Measurements from ENCODE around the gene TBX15.

DNA sequence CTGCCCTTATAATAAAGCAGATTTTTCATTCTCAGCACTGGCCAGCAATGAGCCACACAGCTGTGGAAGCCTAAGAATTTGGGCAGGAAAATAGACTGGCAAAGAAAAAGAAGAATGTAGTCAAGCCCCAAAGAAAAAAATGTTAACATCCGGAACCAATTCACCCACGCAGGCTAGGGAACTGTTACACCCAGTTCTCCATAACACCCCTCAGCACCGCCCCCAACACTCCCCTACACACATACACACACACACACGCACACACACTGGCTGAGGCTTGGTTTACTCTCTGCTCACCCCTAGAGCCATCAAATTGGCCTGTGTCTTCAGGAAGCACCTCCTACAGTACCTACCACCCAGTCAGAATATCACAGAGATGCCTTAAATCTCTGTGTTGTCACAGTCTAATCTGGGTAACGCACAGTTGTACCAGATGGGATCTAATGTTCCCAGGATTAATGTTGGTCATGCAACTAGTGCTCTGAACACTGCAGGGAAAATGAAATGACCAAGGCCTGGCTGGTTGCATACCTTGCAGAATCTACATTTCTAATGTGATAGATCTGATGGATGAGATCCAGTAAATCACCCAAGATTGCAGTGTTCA, 14.5 kb downstream of the TBX15 start:
- no peak for TF ChIP-seq CREB1 (CRISPR knock-in tag; IDR thresholded peaks at IDR 0.05; ENCODE audit: low read depth)
- TF ChIP-seq, protein P1, sequence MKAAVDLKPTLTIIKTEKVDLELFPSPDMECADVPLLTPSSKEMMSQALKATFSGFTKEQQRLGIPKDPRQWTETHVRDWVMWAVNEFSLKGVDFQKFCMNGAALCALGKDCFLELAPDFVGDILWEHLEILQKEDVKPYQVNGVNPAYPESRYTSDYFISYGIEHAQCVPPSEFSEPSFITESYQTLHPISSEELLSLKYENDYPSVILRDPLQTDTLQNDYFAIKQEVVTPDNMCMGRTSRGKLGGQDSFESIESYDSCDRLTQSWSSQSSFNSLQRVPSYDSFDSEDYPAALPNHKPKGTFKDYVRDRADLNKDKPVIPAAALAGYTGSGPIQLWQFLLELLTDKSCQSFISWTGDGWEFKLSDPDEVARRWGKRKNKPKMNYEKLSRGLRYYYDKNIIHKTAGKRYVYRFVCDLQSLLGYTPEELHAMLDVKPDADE (IDR thresholded peaks at IDR 0.05), result no peak

Measured in GM23338 (cell line).